Measurements from ENCODE around the gene NTRK3. TPM values are rescaled to one million over a fixed set of nuclear protein-coding genes. Genes with fewer than 3 reads are reported as not detected.

Gene NTRK3
- total and polyA plus RNA-seq, 2 of the 8 experiments (the other 6 are each of a cell fraction or from before 2014, with no cell fraction given): 4.5 to 6.8 TPM

- H2BK120ac ChIP-seq (replicated peaks; ENCODE audit: low read depth, low read length): no peak overlapping the region
- H3K14ac ChIP-seq (ENCODE audit: insufficient read length): no peak overlapping the region
- no peak overlapping the region for H2BK20ac ChIP-seq (ENCODE audit: low read length)
- H4K20me1 ChIP-seq (replicated peaks in 1 of 2; ENCODE audit: control insufficient read depth in 1 of 2, insufficient read depth in 2 of 2, low read length in 2 of 2): no peaks in the 10 kb centered on the region
- H3K4me2 ChIP-seq (ENCODE audit: insufficient read depth in 1 of 2, low read depth in 2 of 2, low read length in 2 of 2): no peak overlapping the region
- FAIRE-seq (no peak), DNase-seq (ENCODE audit: low read depth in 1 of 2, low spot score in 2 of 2) (no peak)
- no peaks in the 10 kb centered on the region for H3K79me2 ChIP-seq (ENCODE audit: control insufficient read depth in 1 of 2, insufficient read depth in 2 of 2, low read length in 2 of 2)
- CTCF ChIA-PET (ENCODE audit: partially characterized antibody): interaction anchor here (1.3 to 4.2 kb wide), 2 partner anchors 17 to 37 kb away, joined by 4 to 19 read pairs; no protein-coding TSS in a partner anchor
- H4K5ac ChIP-seq (ENCODE audit: insufficient read length, low read depth, low read length): no peak overlapping the region
- 84% methylated on average over 5 of the region's 5 CpGs; no CpG with 5 or more reads in 1 of the 2 experiments for WGBS, 2 experiments (ENCODE audit: extremely low coverage in 1 of 2, insufficient coverage in 1 of 2, insufficient read length in 1 of 2, insufficient replicate concordance in 2 of 2, low coverage in 1 of 2, low lambda C conversion rate in 2 of 2, missing lambda C conversion rate in 1 of 2)
- no peak overlapping the region for H2AK5ac ChIP-seq (ENCODE audit: low read depth, low read length)
- H3K23me2 ChIP-seq (ENCODE audit: low read depth, low read length): no peaks in the 10 kb centered on the region
- H3K4me3 ChIP-seq (ENCODE audit: extremely low read depth in 1 of 4, insufficient read depth in 2 of 4, low read depth in 3 of 4, low read length in 4 of 4): no peak overlapping the region
- H4K8ac ChIP-seq (ENCODE audit: extremely low read depth, insufficient read depth, low read length): no peak overlapping the region
- H3K9ac ChIP-seq (replicated peaks in 1 of 4; ENCODE audit: extremely low read depth in 1 of 4, low read depth in 3 of 4, low read length in 3 of 4): no peak overlapping the region
- TF ChIP-seq BACH1 (IDR thresholded peaks at IDR 0.05; ENCODE audit: low read length) (no peak), E2F6 (IDR thresholded peaks at IDR 0.05) (no peak), CEBPB (IDR thresholded peaks at IDR 0.05; ENCODE audit: low read depth, low read length) (no peak), KDM1A (IDR thresholded peaks at IDR 0.05; ENCODE audit: borderline replicate concordance, low read length) (no peak), EP300 (IDR thresholded peaks at IDR 0.05; ENCODE audit: borderline replicate concordance in 1 of 2, low read depth in 2 of 2, low read length in 2 of 2) (no peak), TBP (IDR thresholded peaks at IDR 0.05; ENCODE audit: low read depth, low read length) (no peak), GABPA (IDR thresholded peaks at IDR 0.05; ENCODE audit: borderline replicate concordance, insufficient read depth, low read length) (no peak)
- no peaks in the 10 kb centered on the region for H3K9me3 ChIP-seq (ENCODE audit: insufficient read depth in 2 of 2, low read depth in 1 of 2, low read length in 1 of 2)
- no peak overlapping the region for H3K4ac ChIP-seq (replicated peaks; ENCODE audit: insufficient read length, low read depth, low read length)
- H2BK12ac ChIP-seq (ENCODE audit: low read depth, low read length): no peak overlapping the region
- no peak overlapping the region for H2BK15ac ChIP-seq (ENCODE audit: low read length)
- no peak overlapping the region for H2BK5ac ChIP-seq (ENCODE audit: low read depth, low read length)
- H4K91ac ChIP-seq (replicated peaks; ENCODE audit: insufficient read length, low read length): no peak overlapping the region
- no peak overlapping the region for H3K23ac ChIP-seq (ENCODE audit: insufficient read length)
- no peak overlapping the region for H3K18ac ChIP-seq (ENCODE audit: extremely low read depth, low read length)
- peaks cover 0 to 6% (median 4%) of the 10 kb centered on the region in 4 experiments; a peak in 2 of 7 replicates for H3K4me1 ChIP-seq (replicated peaks in 1 of 4; ENCODE audit: control insufficient read depth in 3 of 4, insufficient read depth in 4 of 4, low read length in 3 of 4)
- no peaks in the 10 kb centered on the region for H3K36me3 ChIP-seq (ENCODE audit: control insufficient read depth in 2 of 4, insufficient read depth in 4 of 4, low read length in 3 of 4)
- POLR2A ChIA-PET (ENCODE audit: partially characterized antibody): no interaction called here
- no peaks in the 10 kb centered on the region for H3K79me1 ChIP-seq (ENCODE audit: low read depth, low read length)
- no peak overlapping the region for H3K56ac ChIP-seq (replicated peaks; ENCODE audit: insufficient read length, low read depth, low read length)
- no peak overlapping the region for H3K27ac ChIP-seq (ENCODE audit: low read depth, low read length)
- no peak overlapping the region for H2AFZ ChIP-seq (ENCODE audit: low read length)
- H3K27me3 ChIP-seq (replicated peaks in 1 of 4; ENCODE audit: control insufficient read depth in 3 of 4, extremely low read depth in 1 of 4, insufficient read depth in 3 of 4, low read length in 3 of 4): no peaks in the 10 kb centered on the region; a peak in 1 of 7 replicates
Measured at GRCh38 chr15:88209111-88209510, 47.4 kb downstream of the NTRK3 start.
